Measurements from ENCODE around the gene GRPR. TPM values are rescaled to one million over a fixed set of nuclear protein-coding genes. Genes with fewer than 3 reads are reported as not detected.
"Not testable (repeated sequence)": the region's sequence is repeated elsewhere in the genome, so short reads cannot be mapped to it uniquely, and the experiment has no call there.

Gene GRPR
- total RNA-seq, 1 donor from 2014 or later = not detected

DNA sequence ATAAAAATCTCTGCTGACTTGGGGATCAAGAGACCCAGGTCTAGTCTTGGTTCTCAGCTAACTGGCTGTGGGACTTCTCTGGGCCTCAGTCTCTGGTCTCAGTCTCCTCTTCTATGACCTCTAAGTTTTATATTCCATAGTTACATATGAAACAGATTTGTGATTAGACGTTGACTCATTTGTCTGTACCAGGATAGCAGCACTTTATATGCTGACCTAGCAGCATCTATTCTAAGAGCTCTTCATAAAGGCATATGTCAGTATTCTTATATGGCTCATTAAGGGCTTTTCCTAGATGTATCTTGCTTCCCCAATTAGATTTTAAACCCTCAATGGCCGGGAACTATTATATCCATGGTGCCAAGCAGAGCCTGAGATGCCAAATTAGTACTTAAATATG, 12.7 kb downstream of the GRPR start:
- intact Hi-C loops (cut with micrococcal nuclease) = no loop called here

DNA sequence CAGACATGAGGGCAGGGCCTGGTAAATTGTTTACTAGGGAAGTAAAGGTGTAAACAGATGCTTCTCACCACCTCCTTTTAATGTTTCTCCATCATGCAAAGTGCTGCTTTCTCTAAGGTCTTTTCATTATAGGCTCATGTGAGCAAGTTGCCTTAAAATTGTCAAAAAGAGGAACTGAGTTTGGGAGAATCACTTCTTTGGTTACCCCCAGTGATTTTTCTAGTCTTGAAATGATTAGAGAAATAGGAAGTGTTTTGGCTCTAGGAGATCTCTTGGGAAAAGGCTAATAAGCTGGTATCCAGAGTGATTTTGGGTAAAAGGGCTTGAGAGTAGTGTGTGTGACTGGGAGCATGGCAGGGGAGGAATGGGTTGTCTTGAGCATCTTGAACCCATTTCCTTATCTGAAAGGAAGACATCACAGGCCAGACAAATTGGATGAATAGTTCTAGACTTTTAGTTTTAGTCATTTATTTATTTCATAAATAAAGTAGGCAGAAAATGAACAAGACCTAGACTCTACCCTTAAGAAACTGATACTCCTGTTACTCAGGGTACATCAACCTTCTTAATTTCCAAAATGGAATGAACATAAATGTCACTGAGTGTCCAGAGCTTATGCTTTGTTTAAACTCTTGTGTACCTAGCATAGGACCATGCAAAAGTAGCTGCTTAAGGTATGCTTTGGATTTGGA, 14.2 kb downstream of the GRPR start:
- intact Hi-C loops (cut with micrococcal nuclease) = loop anchor here (1.0 kb wide), 1 partner anchor 376 kb away; no protein-coding TSS in a partner anchor

DNA sequence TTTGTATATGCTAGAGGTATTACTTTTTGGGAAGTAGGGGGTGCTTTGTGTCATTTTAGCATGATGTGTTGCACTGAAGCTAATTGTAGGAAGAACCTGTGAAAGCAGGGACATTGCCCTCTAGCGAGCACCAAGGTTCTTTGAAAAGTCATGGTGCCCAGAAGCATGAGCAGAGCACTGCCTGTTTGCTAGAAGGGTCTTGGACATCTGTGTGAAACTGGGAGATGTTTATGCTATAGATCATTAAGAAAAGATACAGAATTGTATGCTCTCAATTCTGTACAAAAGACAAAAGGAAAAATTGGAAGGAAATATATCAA, 14.7 kb downstream of the GRPR start:
- intact Hi-C loops (cut with micrococcal nuclease) = loop anchor here (1.0 kb wide), 1 partner anchor 377 kb away; no protein-coding TSS in a partner anchor

DNA sequence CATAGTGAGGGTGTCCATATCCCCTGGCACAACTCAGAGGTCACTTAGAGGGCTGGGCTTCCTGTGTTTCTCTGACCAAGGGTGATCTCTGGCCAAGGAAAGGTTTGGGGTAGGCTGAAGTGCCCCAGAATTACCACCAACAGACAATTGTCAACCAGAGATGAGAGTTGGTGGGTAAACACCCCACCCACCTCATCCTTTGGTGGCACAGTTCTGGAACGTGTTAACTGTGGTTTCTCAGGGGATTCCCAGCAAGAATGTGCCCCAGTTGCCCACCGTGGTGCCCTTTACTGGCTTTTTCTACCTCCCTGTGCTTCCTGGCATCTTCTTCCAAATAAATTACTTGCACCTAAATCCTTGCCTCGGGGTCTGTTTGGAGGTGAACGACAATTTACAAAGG, 17.1 kb downstream of the GRPR start:
- intact Hi-C loops (cut with micrococcal nuclease) = no loop called here

DNA sequence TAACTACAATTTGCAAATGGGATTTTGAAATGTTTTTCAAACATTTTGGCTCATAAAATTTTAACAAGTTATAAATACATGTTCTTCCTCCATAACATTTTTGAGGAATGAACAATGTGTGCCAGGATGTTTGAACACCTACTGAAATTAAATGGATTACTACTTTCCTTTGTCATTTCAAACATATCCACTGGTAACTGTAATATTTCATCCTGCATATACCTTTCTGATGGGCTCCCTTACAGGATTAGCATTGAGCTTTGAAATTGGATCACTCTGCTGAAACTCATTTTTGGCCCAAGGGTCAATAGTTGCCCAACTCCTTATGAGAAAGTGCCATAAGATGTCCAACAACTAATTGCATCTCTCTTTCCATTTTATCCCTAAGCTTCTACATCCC, 17.6 kb downstream of the GRPR start:
- intact Hi-C loops (cut with micrococcal nuclease) = no loop called here

DNA sequence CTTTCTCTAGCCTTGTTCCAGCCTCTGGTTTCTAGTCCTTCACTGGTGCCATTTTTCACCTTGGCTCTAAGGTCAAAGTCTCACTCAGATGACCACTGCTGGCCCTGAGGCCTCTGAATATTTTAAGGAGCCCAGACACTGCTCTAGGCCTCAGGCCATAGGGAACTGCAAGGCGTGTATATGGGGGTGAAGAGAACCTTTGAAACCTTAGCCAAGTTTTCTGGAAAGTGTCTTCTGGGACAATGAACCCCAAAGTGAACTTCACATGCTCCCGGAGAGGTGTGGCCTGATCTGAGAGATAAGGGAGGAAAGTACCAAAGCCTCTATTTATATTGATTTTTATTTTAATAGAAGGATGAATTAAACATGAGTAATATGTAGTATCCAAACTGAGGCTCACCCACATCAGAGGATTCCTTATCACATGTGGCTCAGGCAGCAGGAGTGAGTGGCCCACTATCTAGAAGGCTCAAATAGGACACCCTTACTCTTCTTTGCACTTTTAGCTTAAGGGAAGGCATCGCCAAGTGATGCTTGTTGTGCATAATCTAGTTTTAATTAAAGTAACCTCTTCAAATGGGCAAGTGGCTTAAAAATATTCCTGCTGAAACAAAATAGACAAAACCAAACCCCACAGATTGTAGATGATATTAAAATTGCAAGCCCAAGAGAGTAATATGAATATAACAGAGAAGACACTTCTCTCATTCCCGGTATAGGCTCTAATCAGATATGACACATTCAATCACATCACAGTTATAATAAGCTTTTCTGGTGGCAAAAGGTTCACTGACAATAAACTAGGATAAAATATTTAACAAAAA, 18.3 kb downstream of the GRPR start:
- intact Hi-C loops (cut with micrococcal nuclease) = no loop called here

DNA sequence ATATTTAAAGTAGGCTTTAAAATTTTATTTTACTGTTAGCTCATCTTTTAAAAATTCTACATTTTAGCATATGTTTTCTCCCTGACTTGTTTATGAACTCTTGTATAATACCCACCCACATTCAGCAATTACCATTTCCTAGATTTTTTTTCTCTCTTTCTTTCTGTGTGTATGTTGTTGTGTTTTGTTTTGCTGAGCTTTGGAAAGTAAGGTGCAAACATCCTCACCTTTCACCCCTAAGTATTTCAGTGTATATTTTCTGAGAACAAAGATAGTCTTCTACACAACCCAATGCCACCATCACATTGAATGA, 18.8 kb downstream of the GRPR start:
- intact Hi-C loops (cut with micrococcal nuclease) = no loop called here

DNA sequence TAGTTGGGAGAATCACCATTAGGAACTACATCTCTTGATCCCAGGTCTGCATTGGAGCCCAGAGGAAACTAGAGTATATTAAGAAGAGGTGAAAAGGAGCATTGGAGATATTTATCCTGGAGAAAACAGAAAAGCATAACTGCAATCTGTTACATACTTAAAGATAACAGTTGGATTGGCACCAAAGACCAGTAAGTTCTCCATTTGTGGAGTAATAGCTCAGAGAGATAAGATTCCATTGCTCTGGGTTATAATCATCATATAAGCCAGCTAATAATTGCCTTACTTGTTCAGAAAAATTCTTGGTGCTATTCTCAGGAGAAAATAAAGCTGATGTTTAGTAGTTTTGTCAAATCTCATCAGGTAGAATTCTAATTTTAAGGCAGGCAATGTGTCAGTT, 20.6 kb downstream of the GRPR start:
- intact Hi-C loops (cut with micrococcal nuclease) = no loop called here

DNA sequence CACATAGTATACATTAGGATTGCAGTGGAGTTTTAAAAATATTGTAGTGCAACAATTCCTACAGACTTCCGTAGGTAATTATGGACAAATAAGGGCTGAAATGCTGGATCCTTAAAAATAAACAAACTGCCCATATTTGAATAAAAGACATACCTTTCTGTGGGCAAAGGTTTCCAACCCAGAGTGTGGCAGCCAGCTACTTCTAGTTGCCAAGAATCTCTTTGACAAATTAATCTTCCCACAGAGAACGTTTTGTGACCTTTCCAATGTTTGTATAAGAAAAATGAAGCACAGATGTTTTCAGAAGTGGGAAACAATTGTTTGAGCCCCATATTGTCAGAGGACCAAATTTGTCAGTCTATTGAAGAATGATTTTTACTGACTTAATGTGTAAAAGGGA, 21.1 kb downstream of the GRPR start:
- intact Hi-C loops (cut with micrococcal nuclease) = no loop called here

DNA sequence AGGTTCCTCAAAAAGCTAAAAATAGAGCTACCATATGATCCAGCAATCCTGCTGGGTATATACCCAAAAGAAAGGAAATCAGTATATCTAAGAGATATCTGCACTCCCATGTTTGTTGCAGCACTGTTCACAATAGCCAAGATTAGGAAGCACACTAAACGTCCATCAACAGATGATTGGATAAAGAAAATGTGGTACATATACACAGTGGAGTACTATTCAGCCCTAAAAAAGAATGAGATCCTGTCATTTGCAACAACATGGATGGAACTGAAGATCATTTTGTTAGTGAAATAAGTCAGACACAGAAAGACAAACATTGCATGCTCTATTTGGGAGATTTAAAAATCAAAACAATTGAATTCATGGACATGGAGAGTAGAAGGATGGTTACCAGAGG, 21.7 kb downstream of the GRPR start:
- intact Hi-C loops (cut with micrococcal nuclease) = not testable (repeated sequence)

DNA sequence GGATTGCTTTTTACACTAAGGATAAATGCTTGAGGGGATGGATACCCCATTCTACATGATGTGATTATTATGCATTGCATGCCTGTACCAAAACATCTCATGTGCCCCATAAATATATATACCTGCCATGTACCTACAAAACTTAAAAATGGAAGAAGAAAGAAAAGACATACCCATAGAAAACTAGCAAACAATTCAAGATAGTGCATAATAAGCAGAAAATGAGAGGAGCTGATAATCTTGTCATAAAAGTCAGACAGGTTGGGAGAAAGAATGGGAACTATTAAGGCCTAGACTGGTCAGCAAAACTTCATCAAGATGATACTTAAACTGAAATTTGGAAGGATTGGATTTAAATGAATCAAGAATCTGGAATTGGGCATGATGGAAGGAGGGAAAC, 22.3 kb downstream of the GRPR start:
- intact Hi-C loops (cut with micrococcal nuclease) = no loop called here

DNA sequence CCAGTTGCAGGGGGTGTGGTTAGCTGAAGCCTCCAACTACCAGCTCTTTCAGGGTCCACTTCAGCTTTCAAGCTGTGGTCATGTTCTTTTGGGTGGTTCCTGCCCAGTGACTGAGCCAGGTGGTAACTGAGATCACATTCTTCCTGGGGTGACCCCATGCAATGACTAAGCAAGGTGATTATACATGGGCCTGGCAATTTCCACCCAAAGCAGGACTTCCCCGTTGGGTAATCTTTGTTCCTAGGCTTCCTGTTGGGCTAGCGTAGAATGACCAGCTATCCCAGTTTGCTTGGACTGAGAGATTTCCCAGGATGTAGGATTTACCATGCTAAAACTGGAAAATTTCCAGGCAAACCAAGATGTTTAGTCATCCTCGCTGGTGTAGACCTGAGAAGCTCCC, 25.5 kb downstream of the GRPR start:
- intact Hi-C loops (cut with micrococcal nuclease) = no loop called here

DNA sequence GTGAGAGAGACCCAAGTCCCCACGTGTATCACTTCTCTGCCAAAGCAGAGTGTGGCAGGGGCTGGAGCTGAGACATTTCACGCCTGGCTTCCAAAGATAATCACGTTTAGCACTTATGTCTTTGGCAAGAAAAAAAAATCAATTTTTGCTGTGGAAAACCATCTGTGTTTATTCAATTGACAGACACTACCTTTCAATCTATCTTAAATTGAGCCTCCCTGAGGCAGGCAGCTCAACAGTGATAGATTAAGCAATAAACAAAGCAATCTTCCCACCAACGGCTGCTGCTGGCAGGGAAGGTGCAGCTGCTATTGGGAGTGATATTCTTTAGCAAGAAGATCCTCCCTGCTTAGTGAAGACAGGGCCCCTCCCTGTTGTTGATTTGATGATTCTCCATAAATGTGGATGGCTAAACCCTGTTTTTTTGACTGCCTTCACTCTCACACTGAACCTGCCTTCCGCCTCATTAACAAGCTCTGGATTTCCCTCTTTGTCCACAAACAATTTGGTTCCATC, 32.3 kb downstream of the GRPR start:
- intact Hi-C loops (cut with micrococcal nuclease) = no loop called here

DNA sequence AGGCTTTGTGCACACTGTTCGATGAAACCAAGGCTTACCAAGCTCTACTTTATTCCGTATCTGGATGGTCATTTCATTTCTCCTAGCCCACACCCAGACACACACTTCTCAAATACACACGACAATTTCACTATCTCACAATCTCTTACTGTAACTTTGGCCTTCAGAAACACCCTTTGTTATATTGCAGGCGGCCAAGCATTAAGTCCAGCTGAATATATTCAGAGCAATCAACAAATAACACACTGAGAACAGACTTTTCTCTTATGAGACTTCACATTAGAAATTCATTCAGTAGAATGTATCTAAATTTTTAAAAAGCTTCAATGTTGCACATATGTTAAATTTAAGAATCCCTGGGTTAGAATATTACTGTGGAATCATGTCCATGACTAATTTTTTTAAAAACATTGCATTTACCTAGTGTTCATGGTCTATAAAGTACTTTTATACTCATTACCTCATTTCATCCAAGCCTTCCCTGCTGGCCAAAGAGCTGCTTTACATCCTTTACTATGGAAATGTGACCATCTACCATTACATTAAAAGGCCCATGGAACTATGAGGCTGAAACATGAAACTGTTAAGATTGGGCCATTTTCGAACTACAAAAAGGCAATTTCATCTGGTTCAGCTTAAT, 33.4 kb downstream of the GRPR start:
- intact Hi-C loops (cut with micrococcal nuclease) = no loop called here

DNA sequence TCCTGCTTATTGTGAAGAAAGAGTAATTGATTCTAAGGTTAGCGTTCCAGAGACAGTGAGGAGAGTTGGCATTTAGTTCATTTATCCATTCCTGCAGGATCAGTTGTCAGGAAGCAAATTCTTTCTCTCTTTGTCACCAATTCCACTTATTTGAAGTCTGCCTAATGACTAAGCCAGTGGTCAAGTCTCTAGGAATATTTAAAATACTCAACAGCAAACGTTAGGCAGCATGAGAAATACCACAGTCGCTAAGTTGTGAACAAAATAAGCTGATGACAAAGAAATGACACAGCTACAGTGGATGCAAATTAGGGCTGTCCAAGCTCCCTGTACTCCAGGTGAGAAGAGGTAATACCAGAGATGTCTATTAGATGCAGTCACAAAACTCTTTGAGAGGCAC, 37.4 kb downstream of the GRPR start:
- intact Hi-C loops (cut with micrococcal nuclease) = no loop called here

DNA sequence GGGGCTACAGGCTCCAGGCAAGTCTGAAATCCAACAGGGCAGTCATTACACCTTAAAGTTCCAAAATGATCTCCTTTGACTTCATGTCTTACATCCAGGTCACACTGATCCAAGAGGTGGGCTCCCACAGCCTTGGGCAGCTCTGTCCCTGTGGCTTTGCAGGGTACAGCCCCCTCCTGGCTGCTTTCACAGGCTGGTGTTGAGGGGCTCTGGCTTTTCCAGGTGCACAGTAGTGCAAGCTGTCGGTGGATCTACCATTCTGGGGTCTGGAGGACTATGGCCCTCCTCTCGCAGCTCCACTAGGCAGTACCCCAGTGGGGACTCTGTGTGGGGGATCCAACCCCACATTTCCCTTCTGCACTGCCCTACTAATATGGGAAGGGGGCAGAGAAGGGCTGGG, 37.8 kb downstream of the GRPR start:
- intact Hi-C loops (cut with micrococcal nuclease) = not testable (repeated sequence)

DNA sequence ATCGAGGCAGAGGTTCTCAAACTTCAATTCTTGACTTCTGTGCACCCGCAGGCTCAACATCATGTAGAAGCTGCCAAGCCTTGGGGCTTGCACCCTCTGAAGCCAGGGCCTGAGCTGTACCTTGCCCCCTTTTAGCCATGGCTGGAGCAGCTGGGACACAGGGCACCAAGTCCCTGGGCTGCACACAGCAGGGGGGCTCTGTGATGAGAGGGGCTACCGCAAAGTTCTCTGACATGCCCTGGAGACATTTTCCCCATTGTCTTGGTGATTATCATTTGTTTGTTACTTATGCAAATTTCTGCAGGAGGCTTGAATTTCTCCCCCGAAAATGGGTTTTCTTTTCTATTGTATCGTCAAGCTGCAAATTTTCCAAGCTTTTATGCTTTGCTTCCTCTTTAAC, 39.0 kb downstream of the GRPR start:
- intact Hi-C loops (cut with micrococcal nuclease) = no loop called here

DNA sequence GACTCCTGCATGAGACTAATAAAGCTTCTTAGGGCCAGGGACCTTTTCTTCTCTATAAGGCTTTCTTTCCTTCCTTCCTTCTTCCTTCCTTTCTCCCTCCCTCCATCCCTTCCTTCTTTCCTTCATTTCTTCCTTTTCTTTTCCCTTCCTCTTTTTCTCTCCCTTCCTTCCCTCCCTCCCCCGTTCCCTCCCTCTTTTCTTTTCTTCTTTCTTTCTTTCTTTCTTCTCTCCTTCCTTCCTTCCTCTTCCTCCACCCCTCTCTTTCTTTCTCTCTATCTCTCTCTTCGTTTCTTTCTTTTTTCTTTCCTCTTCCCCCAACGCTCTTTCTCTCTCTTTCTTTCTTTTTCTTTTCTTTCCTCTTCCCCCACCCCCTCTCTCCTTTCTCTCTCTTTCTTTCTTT, 41.4 kb downstream of the GRPR start:
- intact Hi-C loops (cut with micrococcal nuclease) = no loop called here

DNA sequence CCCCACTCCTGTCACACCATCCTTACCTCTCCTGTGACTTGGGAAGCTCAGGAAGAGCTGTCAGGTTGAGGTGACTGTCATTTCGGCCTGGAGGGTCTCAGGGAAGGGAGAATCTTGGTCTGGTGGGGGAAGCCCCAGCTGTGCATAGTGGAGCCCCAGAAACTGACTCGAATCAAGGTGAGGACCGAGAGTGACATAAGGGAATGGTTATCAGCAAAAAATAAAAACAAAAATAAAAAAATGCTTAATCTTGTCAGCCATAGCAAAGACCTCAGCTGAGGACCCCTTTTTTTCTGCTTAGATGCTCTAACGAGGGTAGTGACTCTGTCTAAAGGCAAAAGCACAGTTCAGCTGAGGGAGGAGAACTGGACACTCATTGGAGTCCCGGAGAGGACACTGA, 43.8 kb downstream of the GRPR start, which contains the start of gene MAGEB17:
Gene MAGEB17, plus strand, starts transcription at position 301 of the 400 bp plus-strand sequence. CDS start 2,902 bp downstream, outside the sequence.
- intact Hi-C loops (cut with micrococcal nuclease) = no loop called here

DNA sequence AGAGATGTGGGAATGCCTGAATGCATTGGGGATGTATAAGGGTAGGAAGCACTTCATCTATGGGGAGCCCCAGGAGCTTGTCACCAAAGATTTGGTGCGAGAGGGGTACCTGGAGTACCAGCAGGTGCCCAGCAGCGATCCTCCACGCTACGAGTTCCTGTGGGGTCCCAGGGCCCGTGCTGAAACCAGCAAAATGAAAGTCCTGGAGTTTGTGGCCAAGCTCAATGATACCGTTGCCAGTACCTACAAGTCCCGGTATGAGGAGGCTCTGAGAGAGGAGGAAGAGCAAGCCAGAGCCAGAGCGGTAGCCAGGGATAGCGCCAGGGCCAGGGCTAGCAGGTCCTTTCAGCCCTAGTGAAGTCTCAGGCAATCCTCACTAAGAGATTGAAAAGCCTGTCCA, 47.7 kb downstream of the GRPR start:
- intact Hi-C loops (cut with micrococcal nuclease) = no loop called here

DNA sequence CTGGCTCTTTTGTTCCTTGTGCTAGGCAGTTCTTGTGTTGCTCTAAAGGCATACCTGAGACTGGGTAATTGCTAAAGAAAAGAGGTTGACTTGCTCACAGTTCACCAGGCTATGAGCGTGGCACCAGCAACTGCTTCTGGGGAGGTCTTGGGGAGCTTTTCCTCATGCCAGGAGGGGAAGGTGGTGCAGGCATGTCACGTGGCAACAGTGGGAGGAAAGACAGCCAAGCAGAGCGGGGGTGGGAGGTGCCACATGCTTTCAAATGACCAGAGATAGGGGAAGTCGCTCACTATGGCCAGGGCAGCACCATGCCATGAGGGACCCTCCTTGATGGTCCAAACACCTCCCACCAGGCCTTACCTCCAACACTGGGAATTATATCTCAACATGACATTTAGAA, 48.6 kb downstream of the GRPR start:
- intact Hi-C loops (cut with micrococcal nuclease) = no loop called here

DNA sequence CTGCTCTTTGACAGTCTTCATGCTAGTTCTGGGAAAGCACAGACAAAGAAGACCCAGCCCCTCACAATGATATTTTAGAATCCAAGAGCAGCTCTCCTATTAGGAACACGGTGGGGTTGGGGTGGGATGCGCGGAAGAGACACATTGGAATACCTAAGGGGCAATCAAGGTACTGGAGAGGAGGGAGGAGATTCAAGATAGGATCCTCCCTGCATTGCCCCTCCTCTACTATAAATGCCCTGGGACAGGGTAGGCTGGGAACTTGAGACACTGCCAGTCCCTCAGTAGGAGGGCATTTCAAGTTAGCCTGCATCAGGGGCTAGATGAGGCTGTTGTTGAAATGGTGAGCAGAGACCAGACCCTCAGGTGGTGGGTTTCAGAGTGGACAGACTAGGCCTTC, 49.0 kb downstream of the GRPR start:
- intact Hi-C loops (cut with micrococcal nuclease) = no loop called here
